ENCODE data around the gene MAPK8IP3. TPM values are rescaled to one million over a fixed set of nuclear protein-coding genes. Genes with fewer than 3 reads are reported as not detected.

Gene MAPK8IP3
- total and polyA plus RNA-seq, 7 experiments from 2014 or later, result 1.7 to 299 (median 244) TPM

DNA sequence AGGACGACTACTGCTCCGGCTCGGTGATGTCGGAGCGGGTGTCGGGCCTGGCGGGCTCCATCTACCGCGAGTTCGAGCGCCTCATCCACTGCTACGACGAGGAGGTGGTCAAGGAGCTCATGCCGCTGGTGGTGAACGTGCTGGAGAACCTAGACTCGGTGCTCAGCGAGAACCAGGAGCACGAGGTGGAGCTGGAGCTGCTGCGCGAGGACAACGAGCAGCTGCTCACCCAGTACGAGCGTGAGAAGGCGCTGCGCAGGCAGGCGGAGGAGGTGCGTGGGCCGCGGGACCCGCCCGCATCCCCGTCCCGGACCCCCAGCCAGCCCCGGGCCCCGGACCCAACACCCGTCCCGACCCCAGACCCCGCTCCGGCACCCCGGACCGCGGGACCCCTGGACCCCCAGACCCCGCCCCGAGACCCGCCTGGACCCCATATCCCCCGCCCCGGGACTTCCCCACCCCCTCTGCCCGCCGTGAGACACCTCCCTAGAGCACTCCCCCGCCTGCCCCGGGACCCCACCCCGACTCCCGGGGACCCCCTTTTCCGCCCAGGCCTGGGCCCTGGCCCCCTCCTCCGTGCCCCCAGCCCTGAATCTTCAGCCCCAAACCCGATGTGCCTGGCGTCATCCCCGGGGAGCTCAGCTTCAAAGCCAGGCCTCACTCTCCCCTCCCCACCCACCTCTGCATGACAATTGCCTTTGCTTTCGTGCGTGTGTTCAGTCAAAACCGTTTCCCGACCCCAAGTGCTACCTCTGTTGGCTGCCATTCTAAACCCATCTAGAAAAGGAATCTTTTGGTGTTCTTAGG lies 594 bp downstream of the MAPK8IP3 start:
- H3K4me3 Mint-ChIP-seq, result peak overlapping the region; percentile 89 to 100 (median 96)
- DNase-seq, result peak in 8 of 9 donors; percentile 30 to 77 (median 50)
- intact Hi-C loops (cut with micrococcal nuclease), result loop anchor here (1.0 to 10.0 kb wide), 9 partner anchors 28 to 364 kb away; partner anchors contain the start of genes CRAMP1 (in 2 of the 2), EME2 (in 2 of the 2), IFT140 (in 2 of the 2) and MRPS34 (in 2 of the 2)

GRCh38 chr16:1707193-1707790 lies 1.3 kb downstream of the MAPK8IP3 start:
- H3K4me3 Mint-ChIP-seq, result peak overlapping the region; percentile 86 to 100 (median 92)
- POLR2A ChIA-PET, result interaction anchor here (0.7 to 3.2 kb wide), 9 partner anchors 12 to 395 kb away, joined by 3 to 27 read pairs (median 11); partner anchors contain the start of genes CRAMP1, EME2, IFT140 and JPT2
- DNase-seq, result peak in 4 of 9 donors; percentile 12 to 27 (median 16)
- CTCF ChIA-PET, result interaction anchor here (0.6 to 2.9 kb wide), 2 partner anchors 75 to 770 kb away, joined by 3 to 10 read pairs; partner anchors contain the start of genes NUBP2 and SPSB3
- intact Hi-C loops (cut with micrococcal nuclease), result loop anchor here (2.0 to 10.0 kb wide), 7 partner anchors 66 to 365 kb away; partner anchors contain the start of genes EME2 (in 2 of the 2), MRPS34 (in 2 of the 2), CRAMP1 (in 1 of the 2) and FAHD1 (in 1 of the 2)
- peaks cover 0 to 48% (median 34%) of the 10 kb centered on the region in 7 donors for H3K4me1 Mint-ChIP-seq
- Histone ChIP-seq H3K4me3 (ENCODE audit: low read length) (peak overlapping the region; percentile 73), H3K27me3 (ENCODE audit: control insufficient read depth in 2 of 2, insufficient read depth in 2 of 2, low read length in 2 of 2) (no peaks in the 10 kb centered on the region), H3K36me3 (ENCODE audit: control insufficient read depth in 2 of 3, insufficient read depth in 3 of 3, low read length in 3 of 3) (peaks cover 0 to 10% (median 0%) of the 10 kb centered on the region in 3 experiments), H3K4me1 (ENCODE audit: control insufficient read depth in 2 of 2, insufficient read depth in 2 of 2, low read length in 2 of 2) (peaks cover 18 to 25% of the 10 kb centered on the region in 2 donors), H3K9me3 (ENCODE audit: control insufficient read depth in 2 of 3, low read length in 3 of 3) (no peaks in the 10 kb centered on the region), H3K27ac (ENCODE audit: low read depth, low read length) (peak overlapping the region; percentile 96)
- peak overlapping the region; percentile 74 to 99 (median 90) for H3K27ac Mint-ChIP-seq
- ATAC-seq, result no peak
- peaks cover 0 to 5% (median 0%) of the 10 kb centered on the region in 11 donors for H3K9me3 Mint-ChIP-seq
- no peaks in the 10 kb centered on the region for H3K27me3 Mint-ChIP-seq
- H3K36me3 Mint-ChIP-seq, result peaks cover 0 to 4% (median 0%) of the 10 kb centered on the region in 5 donors

More for the DNA sequence above, 594 bp downstream of the MAPK8IP3 start:
- POLR2A ChIA-PET, result interaction anchor here (0.8 to 3.2 kb wide), 18 partner anchors 12 to 826 kb away, joined by 3 to 27 read pairs (median 6); partner anchors contain the start of genes CRAMP1, EME2, IFT140 and JPT2
- H3K36me3 Mint-ChIP-seq, result peaks cover 0 to 6% (median 0%) of the 10 kb centered on the region in 5 donors
- peak; percentile 41 for ATAC-seq
- H3K27me3 Mint-ChIP-seq, result no peaks in the 10 kb centered on the region
- Histone ChIP-seq H3K4me3 (ENCODE audit: low read length) (peak overlapping the region; percentile 98), H3K4me1 (ENCODE audit: control insufficient read depth in 2 of 2, insufficient read depth in 2 of 2, low read length in 2 of 2) (peaks cover 18 to 25% of the 10 kb centered on the region in 2 donors), H3K27me3 (ENCODE audit: control insufficient read depth in 2 of 2, insufficient read depth in 2 of 2, low read length in 2 of 2) (no peaks in the 10 kb centered on the region), H3K36me3 (ENCODE audit: control insufficient read depth in 2 of 3, insufficient read depth in 3 of 3, low read length in 3 of 3) (peaks cover 0 to 15% (median 0%) of the 10 kb centered on the region in 3 experiments), H3K9me3 (ENCODE audit: control insufficient read depth in 2 of 3, low read length in 3 of 3) (no peaks in the 10 kb centered on the region), H3K27ac (ENCODE audit: low read depth, low read length) (peak overlapping the region; percentile 96)
- CTCF ChIA-PET, result interaction anchor here (0.6 to 2.9 kb wide), 9 partner anchors 12 to 770 kb away, joined by 3 to 11 read pairs (median 3); partner anchors contain the start of genes JPT2, NUBP2 and SPSB3
- peaks cover 0 to 48% (median 34%) of the 10 kb centered on the region in 7 donors for H3K4me1 Mint-ChIP-seq
- H3K9me3 Mint-ChIP-seq, result peaks cover 0 to 5% (median 0%) of the 10 kb centered on the region in 11 donors
- H3K27ac Mint-ChIP-seq, result peak overlapping the region; percentile 77 to 99 (median 93)

DNA sequence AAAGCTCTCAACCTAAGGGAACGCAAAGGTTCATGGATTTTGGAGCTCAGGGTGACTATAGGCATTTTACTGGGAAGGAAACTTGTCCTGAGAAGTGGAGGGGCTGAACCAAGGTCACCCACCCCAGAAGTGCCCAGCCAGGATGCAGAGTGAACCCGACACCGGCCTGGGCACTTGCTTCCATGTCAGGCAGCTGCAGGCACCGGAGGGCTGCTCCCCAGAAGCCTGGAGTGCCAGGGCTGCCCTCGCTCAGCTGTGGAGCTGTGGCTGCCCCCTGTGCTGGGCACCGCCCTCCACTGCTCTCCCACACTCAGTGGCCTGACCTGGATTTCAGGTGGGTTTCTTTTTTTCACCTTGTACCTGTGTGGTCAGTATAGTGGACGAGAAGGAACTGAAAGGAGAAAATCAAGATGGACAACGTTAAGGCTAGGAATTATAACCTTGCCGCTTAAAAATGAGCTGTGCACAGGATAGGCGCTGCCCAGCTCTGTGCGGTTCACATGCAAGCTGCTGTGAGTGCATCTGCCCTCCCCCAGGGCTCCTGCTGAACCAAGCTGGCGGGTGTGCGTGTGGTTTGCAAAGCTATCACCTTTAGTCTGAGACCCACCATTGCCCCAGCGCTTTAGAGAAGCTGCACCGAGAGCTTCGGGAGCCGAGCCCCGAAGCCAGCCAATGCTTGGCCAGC lies 2.2 kb downstream of the MAPK8IP3 start:
- H3K27ac ChIP-seq (ENCODE audit: low read depth, low read length), result peak overlapping the region; percentile 96
- ChIA-PET CTCF (interaction anchor here (0.5 to 2.9 kb wide), 2 partner anchors 74 to 1195 kb away, joined by 3 to 10 read pairs; partner anchors contain the start of genes NUBP2 and SPSB3), POLR2A (interaction anchor here (0.6 to 3.2 kb wide), 3 partner anchors 11 to 176 kb away, joined by 4 to 11 read pairs (median 5); partner anchors contain the start of gene JPT2)
- ATAC-seq (no peak), DNase-seq (no peak)
- Mint-ChIP-seq H3K4me1 (peaks cover 5 to 53% (median 39%) of the 10 kb centered on the region in 7 donors), H3K9me3 (peaks cover 0 to 5% (median 0%) of the 10 kb centered on the region in 11 donors), H3K27ac (peak overlapping the region in 8 of 9 donors; percentile 56 to 99 (median 82)), H3K36me3 (peaks cover 0 to 2% (median 0%) of the 10 kb centered on the region in 5 donors), H3K4me3 (peak overlapping the region; percentile 86 to 100 (median 92)), H3K27me3 (no peaks in the 10 kb centered on the region)
- intact Hi-C loops (cut with micrococcal nuclease), result loop anchor here (5.0 to 10.0 kb wide), 5 partner anchors 119 to 366 kb away; partner anchors contain the start of genes FAHD1 (in 1 of the 2), HAGH (in 1 of the 2), MSRB1 (in 1 of the 2) and TELO2 (in 1 of the 2)
- H3K27me3 ChIP-seq (ENCODE audit: control insufficient read depth in 2 of 2, insufficient read depth in 2 of 2, low read length in 2 of 2), result no peaks in the 10 kb centered on the region
- no peak overlapping the region for H3K4me3 ChIP-seq (ENCODE audit: low read length)
- peaks cover 18 to 25% of the 10 kb centered on the region in 2 donors for H3K4me1 ChIP-seq (ENCODE audit: control insufficient read depth in 2 of 2, insufficient read depth in 2 of 2, low read length in 2 of 2)
- no peaks in the 10 kb centered on the region for H3K9me3 ChIP-seq (ENCODE audit: control insufficient read depth in 2 of 3, low read length in 3 of 3)
- peaks cover 0 to 14% (median 0%) of the 10 kb centered on the region in 3 experiments for H3K36me3 ChIP-seq (ENCODE audit: control insufficient read depth in 2 of 3, insufficient read depth in 3 of 3, low read length in 3 of 3)

- CTCF ChIA-PET, result no interaction called here
- ATAC-seq, result no peak
- H3K27ac ChIP-seq (ENCODE audit: low read depth, low read length), result no peak overlapping the region
- H3K4me1 Mint-ChIP-seq, result peaks cover 9 to 59% (median 45%) of the 10 kb centered on the region in 7 donors
- no peak for DNase-seq
- POLR2A ChIA-PET, result interaction anchor here (0.6 to 1.2 kb wide), 2 partner anchors 31 to 176 kb away, joined by 4 to 5 read pairs; partner anchors contain the start of gene JPT2
- intact Hi-C loops (cut with micrococcal nuclease), result loop anchor here (5.0 to 10.0 kb wide), 5 partner anchors 119 to 366 kb away; partner anchors contain the start of genes FAHD1 (in 1 of the 2), HAGH (in 1 of the 2), MSRB1 (in 1 of the 2) and TELO2 (in 1 of the 2)
- H3K27ac Mint-ChIP-seq, result peak overlapping the region in 3 of 9 donors; percentile 21 to 58 (median 29)
- peak overlapping the region in 7 of 10 donors; percentile 17 to 100 (median 94) for H3K4me3 Mint-ChIP-seq
- H3K9me3 Mint-ChIP-seq, result peaks cover 0 to 5% (median 0%) of the 10 kb centered on the region in 11 donors
- H3K4me1 ChIP-seq (ENCODE audit: control insufficient read depth in 2 of 2, insufficient read depth in 2 of 2, low read length in 2 of 2), result peaks cover 18 to 25% of the 10 kb centered on the region in 2 donors
- peaks cover 0 to 18% (median 0%) of the 10 kb centered on the region in 3 experiments for H3K36me3 ChIP-seq (ENCODE audit: control insufficient read depth in 2 of 3, insufficient read depth in 3 of 3, low read length in 3 of 3)
- no peaks in the 10 kb centered on the region for H3K27me3 Mint-ChIP-seq
- H3K27me3 ChIP-seq (ENCODE audit: control insufficient read depth in 2 of 2, insufficient read depth in 2 of 2, low read length in 2 of 2), result no peaks in the 10 kb centered on the region
- peaks cover 0 to 2% (median 0%) of the 10 kb centered on the region in 5 donors for H3K36me3 Mint-ChIP-seq
- no peaks in the 10 kb centered on the region for H3K9me3 ChIP-seq (ENCODE audit: control insufficient read depth in 2 of 3, low read length in 3 of 3)
- H3K4me3 ChIP-seq (ENCODE audit: low read length), result no peak overlapping the region
Measured at GRCh38 chr16:1708768-1709180, 2.8 kb downstream of the MAPK8IP3 start.

GRCh38 chr16:1709356-1709755 lies 3.4 kb downstream of the MAPK8IP3 start:
- H3K27ac Mint-ChIP-seq, result peak overlapping the region in 1 of 9 donors; percentile 37
- peaks cover 18 to 25% of the 10 kb centered on the region in 2 donors for H3K4me1 ChIP-seq (ENCODE audit: control insufficient read depth in 2 of 2, insufficient read depth in 2 of 2, low read length in 2 of 2)
- ChIA-PET POLR2A (no interaction called here), CTCF (no interaction called here)
- H3K9me3 ChIP-seq (ENCODE audit: control insufficient read depth in 2 of 3, low read length in 3 of 3), result no peaks in the 10 kb centered on the region
- H3K4me3 Mint-ChIP-seq, result peak overlapping the region in 1 of 10 donors; percentile 39
- no peak overlapping the region for H3K4me3 ChIP-seq (ENCODE audit: low read length)
- DNase-seq (no peak), ATAC-seq (no peak)
- intact Hi-C loops (cut with micrococcal nuclease), result loop anchor here (5.0 to 10.0 kb wide), 5 partner anchors 118 to 367 kb away; partner anchors contain the start of genes FAHD1 (in 1 of the 2), HAGH (in 1 of the 2), MSRB1 (in 1 of the 2) and TELO2 (in 1 of the 2)
- peaks cover 9 to 60% (median 47%) of the 10 kb centered on the region in 7 donors for H3K4me1 Mint-ChIP-seq
- no peaks in the 10 kb centered on the region for H3K27me3 Mint-ChIP-seq
- H3K27ac ChIP-seq (ENCODE audit: low read depth, low read length), result no peak overlapping the region
- no peaks in the 10 kb centered on the region for H3K27me3 ChIP-seq (ENCODE audit: control insufficient read depth in 2 of 2, insufficient read depth in 2 of 2, low read length in 2 of 2)
- H3K9me3 Mint-ChIP-seq, result peaks cover 0 to 5% (median 0%) of the 10 kb centered on the region in 11 donors
- H3K36me3 Mint-ChIP-seq, result peaks cover 0 to 2% (median 0%) of the 10 kb centered on the region in 5 donors
- peaks cover 0 to 23% (median 0%) of the 10 kb centered on the region in 3 experiments for H3K36me3 ChIP-seq (ENCODE audit: control insufficient read depth in 2 of 3, insufficient read depth in 3 of 3, low read length in 3 of 3)
